ENCODE results near the gene CBLN3. TPM values are rescaled to one million over a fixed set of nuclear protein-coding genes. Genes with fewer than 3 reads are reported as not detected.
A peak's percentile ranks its signal among the peaks of the same experiment; 100 is the strongest.
"Not testable (repeated sequence)": the region's sequence is repeated elsewhere in the genome, so short reads cannot be mapped to it uniquely, and the experiment has no call there.

The CBLN3 gene
- total RNA-seq, 4 donors from 2014 or later = 0.13 to 0.95 (median 0.85) TPM; not detected in 1

DNA sequence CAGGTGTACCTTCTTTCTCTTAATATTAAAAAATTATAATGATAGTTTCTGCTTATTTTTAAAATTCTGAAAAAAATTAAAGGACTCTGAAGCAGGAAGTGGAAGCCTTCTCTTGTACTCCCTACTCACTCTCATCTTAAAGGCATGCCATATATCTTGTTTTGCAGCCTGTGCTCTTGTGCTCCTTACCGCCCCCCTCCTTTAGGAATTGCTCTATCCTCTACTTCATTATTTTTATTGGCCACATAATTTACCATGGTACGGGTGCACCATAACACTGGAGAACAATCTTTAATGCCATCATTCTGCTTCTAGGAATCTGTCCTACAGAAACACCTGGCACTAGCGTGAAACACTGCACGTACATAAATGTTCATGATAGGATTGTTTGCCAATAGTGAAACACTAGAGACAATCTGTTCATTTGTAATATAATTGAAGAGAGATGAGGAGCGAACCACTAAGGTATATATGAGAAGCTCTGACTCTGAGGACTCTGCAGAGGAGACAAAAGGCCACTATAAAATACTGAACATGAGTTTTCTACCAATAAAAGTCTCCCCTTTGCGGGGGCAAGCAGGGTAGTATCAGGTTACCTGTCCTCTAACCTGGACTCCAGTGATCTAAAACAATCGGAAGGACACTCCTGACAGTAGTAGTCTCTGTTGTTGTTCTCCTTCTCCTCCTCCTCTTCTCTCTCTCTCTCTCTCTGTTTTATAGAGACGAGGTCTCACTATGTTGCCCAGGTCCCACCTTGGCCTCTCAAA is 37.0 kb downstream of the CBLN3 start:
- 49 to 60% methylated on average over 8 of the region's 8 CpGs for WGBS, 2 donors
- DNase-seq = no peak
- Histone ChIP-seq H3K36me3 (no peaks in the 10 kb centered on the region), H3K9me3 (no peaks in the 10 kb centered on the region), H3K4me3 (peak overlapping the region in 1 of 4 donors; percentile 16), H3K27me3 (no peaks in the 10 kb centered on the region), H3K4me1 (peaks cover 15 to 63% (median 23%) of the 10 kb centered on the region in 3 donors), H3K27ac (peak overlapping the region in 3 of 4 donors; percentile 71 to 85 (median 78))
- intact Hi-C loops (cut with DNase I) = no loop called here
- TF ChIP-seq POLR2A (IDR thresholded peaks at IDR 0.05) = no peak
- TF ChIP-seq, protein P1, sequence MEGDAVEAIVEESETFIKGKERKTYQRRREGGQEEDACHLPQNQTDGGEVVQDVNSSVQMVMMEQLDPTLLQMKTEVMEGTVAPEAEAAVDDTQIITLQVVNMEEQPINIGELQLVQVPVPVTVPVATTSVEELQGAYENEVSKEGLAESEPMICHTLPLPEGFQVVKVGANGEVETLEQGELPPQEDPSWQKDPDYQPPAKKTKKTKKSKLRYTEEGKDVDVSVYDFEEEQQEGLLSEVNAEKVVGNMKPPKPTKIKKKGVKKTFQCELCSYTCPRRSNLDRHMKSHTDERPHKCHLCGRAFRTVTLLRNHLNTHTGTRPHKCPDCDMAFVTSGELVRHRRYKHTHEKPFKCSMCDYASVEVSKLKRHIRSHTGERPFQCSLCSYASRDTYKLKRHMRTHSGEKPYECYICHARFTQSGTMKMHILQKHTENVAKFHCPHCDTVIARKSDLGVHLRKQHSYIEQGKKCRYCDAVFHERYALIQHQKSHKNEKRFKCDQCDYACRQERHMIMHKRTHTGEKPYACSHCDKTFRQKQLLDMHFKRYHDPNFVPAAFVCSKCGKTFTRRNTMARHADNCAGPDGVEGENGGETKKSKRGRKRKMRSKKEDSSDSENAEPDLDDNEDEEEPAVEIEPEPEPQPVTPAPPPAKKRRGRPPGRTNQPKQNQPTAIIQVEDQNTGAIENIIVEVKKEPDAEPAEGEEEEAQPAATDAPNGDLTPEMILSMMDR (IDR thresholded peaks at IDR 0.05) = peak in 3 of 6 experiments; percentile 12 to 45 (median 44)

DNA sequence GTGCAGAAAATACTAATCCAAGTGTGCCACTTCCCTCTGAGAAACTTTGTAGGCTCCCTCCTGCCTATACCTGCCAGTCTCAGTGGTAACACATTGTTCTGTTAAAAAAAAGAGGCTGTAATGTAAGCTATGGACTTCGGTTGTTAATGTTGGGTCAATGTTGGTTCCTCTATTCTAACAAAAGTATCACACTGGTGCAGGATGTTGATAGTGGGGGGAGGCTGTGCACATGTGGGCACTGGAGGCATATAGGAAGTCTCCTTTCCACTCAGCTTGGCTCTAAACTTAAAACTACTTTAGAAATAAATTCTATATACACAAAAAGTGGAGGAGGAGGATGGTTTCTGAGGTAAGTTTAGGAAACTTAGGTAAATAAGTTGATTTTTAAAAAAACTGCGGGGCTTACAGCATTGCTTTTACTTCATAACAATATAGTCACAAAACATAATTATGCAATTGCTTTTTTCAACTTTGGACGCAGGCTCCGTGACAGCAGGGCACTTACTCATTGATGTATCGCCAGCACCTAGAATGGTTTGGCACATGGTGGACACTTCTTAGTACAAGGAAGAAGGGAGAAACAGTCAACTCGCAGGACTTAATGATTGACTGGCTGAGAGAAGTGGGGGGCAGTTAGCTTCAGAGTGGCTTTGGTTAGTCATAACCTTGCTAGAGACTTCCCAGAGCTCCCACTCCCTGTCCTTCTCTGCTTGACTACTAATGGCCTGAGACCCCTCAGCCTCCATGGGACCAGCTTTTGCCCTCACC is 38.6 kb downstream of the CBLN3 start:
- TF ChIP-seq, protein P1 (IDR thresholded peaks at IDR 0.05) = no peak
- TF ChIP-seq POLR2A (IDR thresholded peaks at IDR 0.05) = no peak
- intact Hi-C loops (cut with DNase I) = no loop called here
- Histone ChIP-seq H3K4me3 (no peak overlapping the region), H3K36me3 (no peaks in the 10 kb centered on the region), H3K9me3 (no peaks in the 10 kb centered on the region), H3K27me3 (no peaks in the 10 kb centered on the region), H3K4me1 (peaks cover 4 to 48% (median 9%) of the 10 kb centered on the region in 3 donors), H3K27ac (peak overlapping the region in 2 of 4 donors; percentile 40 to 85)
- DNase-seq = no peak
- 46 to 56% methylated on average over 6 of the region's 6 CpGs for WGBS, 2 donors

DNA sequence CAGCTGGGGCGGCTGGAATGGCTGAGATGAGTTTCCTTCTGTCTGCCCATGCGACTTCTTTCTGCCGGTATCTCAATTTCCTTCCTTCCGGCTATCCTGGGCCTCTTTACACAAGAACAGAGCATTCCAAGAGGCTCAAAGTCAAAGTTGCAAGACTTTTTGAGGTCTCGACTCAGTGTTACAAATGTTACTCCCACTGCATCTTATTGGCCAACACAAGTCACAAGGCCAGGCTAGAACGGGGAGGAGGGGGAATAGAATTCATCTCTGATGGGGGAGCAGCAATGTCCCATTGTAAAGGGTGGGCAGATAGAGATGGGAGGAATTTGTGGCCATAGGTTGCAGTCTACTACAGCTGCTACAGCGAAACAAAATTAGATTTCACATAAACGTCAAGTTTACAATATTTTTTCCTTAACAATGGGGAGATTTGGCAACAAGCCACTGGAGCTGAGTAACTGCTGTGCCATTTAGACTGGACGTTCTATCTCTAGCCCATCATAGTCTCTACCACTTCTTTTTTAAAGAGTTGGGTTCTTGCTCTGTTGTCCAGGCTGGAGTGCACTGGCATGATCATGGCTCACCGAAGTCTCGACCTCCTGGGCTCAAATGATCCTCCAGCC is 40.1 kb downstream of the CBLN3 start:
- Histone ChIP-seq H3K36me3 (no peaks in the 10 kb centered on the region), H3K4me1 (peaks cover 0 to 39% (median 5%) of the 10 kb centered on the region in 3 donors), H3K27ac (peak overlapping the region in 1 of 4 donors; percentile 30), H3K27me3 (no peaks in the 10 kb centered on the region), H3K9me3 (no peaks in the 10 kb centered on the region), H3K4me3 (no peak overlapping the region)
- TF ChIP-seq, protein P1 (IDR thresholded peaks at IDR 0.05) = no peak
- no peak for TF ChIP-seq POLR2A (IDR thresholded peaks at IDR 0.05)
- WGBS, 2 donors = 60 to 70% methylated on average over 11 of the region's 11 CpGs
- intact Hi-C loops (cut with DNase I) = no loop called here
- DNase-seq = no peak

DNA sequence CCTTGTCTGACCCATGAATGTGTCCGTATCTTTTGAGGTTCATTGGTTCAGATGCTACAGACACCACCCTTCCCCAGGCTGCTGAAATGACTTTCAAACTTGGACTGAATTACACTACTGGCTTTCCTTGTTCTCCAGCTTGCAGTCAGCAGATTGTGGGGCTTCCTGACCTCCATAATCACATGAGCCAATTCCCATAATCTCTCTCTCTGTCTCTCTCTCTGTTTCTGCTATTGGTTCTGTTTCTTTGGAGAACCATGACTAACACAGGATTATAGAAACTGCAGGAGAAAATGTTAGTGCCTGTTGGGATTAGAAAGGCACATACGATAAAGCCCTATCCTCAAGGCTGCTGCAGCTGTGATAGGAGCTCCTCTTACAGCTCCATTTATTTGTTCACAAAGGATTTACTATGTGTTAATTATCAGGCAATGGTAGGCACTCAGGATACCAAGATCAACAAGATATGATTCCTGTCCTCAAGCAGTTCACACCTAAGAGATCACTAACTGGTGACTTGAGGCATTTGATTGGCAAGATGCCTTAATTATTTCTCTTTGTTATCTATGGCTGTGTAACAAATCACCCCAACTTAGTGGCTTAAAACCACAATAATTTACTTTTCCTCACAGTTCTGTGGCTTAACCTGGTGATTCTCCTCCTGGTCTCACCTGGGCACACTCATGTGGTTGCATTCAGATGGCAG is 40.8 kb downstream of the CBLN3 start:
- no peaks in the 10 kb centered on the region for H3K9me3 ChIP-seq
- no peak for DNase-seq
- H3K27me3 ChIP-seq = no peaks in the 10 kb centered on the region
- H3K4me3 ChIP-seq = no peak overlapping the region
- H3K27ac ChIP-seq = peak overlapping the region in 1 of 4 donors; percentile 30
- intact Hi-C loops (cut with DNase I) = no loop called here
- peaks cover 0 to 34% (median 5%) of the 10 kb centered on the region in 3 donors for H3K4me1 ChIP-seq
- no peaks in the 10 kb centered on the region for H3K36me3 ChIP-seq
- TF ChIP-seq, protein P1 (IDR thresholded peaks at IDR 0.05) = no peak
- TF ChIP-seq POLR2A (IDR thresholded peaks at IDR 0.05) = no peak
- WGBS, 2 donors = 45 to 56% methylated on average over 2 of the region's 2 CpGs

DNA sequence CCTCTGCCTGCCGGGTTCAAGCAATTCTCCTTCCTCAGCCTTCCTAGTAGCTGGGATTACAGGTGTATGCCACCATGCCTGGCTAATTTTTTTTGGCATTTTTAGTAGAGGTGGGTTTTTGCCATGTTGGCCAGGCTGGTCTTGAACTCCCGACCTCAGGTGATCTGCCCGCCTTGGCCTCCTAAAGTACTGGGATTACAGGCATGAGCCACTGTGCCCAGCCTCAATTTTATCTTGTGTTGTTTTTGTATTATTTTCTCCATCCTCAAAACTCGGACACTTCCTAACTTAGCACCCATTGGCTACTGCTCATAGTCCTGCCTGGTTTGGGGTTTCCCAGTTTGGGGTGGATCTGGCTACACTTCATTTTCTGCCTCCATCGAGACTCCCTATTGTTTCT is 41.9 kb downstream of the CBLN3 start:
- peaks cover 0 to 24% (median 5%) of the 10 kb centered on the region in 3 donors for H3K4me1 ChIP-seq
- H3K27me3 ChIP-seq; DNase-seq; intact Hi-C loops (cut with DNase I); H3K4me3 ChIP-seq; H3K36me3 ChIP-seq; H3K27ac ChIP-seq; H3K9me3 ChIP-seq: not testable (repeated sequence)
- 87% methylated on average over 5 of the region's 5 CpGs for WGBS, 2 donors
